Gastroesophageal sphincter (tissue), 3 donors: Measurements from ENCODE around the gene GLE1.

ENCODE experiments used
- CTCF ChIP-seq, 4 experiments: fragments of 200-600 bp in 2 of 4; fragments of 450-650 bp in 2 of 4; sonication (generic) in 1 of 4; IDR thresholded peaks; one replicate each; pipeline ENCODE4 v1.5.1; 2017 to 2019; ENCODE audit warnings: antibody characterized with exemption in 4 of 4, mild to moderate bottlenecking in 2 of 4, moderate library complexity in 2 of 4
- POLR2AphosphoS5 ChIP-seq: sonication (generic); formaldehyde crosslinking; IDR thresholded peaks from one replicate; pipeline ENCODE4 v1.6.1; 2017; ENCODE audit warnings: antibody characterized with exemption

DNA sequence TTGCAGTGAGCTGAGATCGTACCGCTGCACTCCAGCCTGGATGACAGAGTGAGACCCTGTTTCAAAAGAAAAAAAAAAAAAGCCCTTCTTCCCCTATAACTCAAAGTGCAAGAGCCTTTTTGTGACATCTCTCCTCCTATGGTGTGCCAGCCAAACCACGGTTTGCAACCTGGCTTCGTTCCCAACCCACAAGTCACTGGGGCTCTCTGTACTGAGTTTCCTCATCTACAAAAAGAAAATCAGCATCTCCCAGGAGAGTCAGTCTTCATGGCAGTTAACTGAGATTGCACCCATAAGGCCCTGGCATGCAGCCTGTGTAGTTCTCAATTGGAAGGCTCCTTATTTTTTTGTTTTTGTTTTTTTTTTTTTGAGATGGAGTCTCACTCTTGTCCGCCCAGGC lies 34.0 kb upstream of the GLE1 start:
- TF ChIP-seq POLR2AphosphoS5 (no peak), CTCF (IDR thresholded peaks at IDR 0.05) (no peak)
